ENCODE data around the gene LDB3. TPM values are rescaled to one million over a fixed set of nuclear protein-coding genes. Genes with fewer than 3 reads are reported as not detected.
A peak's percentile ranks its signal among the peaks of the same experiment; 100 is the strongest.

The LDB3 gene
- total RNA-seq, 6 donors from 2014 or later, result 0.67 to 2.1 (median 1.1) TPM

DNA sequence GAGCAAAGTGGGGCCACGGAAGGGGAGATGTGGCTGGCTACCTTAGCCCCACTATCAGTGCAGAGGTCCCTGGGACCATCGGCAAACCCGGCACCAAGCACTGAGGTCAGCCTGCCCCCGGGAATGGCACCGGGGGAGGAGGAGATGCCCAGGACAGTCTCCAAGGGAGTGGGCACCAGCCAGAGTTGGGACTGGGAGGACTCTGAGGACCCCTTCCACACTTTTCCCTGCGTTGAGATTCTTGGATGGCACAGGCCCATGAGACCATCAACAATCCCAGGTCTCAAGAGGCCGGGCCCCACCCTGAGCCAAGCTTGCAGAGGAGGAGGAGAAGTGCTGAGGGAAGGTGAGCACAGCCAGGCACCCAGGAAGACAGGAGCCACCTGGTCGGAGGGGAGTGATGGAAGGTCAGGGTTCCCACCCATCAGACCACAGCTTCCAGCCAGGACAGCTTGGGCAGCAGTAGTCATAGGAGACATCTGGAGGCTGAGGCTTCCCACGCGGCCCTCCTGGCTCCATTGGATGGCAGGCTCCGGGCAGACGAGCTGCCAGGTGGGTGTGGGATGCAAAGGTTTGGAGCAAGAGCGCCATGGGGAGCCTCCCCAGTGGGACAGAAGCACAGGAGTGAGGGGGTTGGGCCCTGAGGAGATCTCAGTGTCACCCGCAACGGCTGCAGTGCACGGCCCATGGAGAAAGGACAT, 16.5 kb upstream of the LDB3 start:
- Histone ChIP-seq H3K4me1 (peaks cover 5 to 13% (median 10%) of the 10 kb centered on the region in 4 donors), H3K9me3 (no peaks in the 10 kb centered on the region), H3K27ac (no peak overlapping the region), H3K27me3 (no peaks in the 10 kb centered on the region), H3K4me3 (no peak overlapping the region), H3K36me3 (no peaks in the 10 kb centered on the region)
- peak in 1 of 2 donors; percentile 17 for DNase-seq
- no peak for TF ChIP-seq POLR2AphosphoS5 (IDR thresholded peaks at IDR 0.05)
- TF ChIP-seq POLR2A (IDR thresholded peaks at IDR 0.05), result no peak
- no peak for TF ChIP-seq EP300 (IDR thresholded peaks at IDR 0.05)
- TF ChIP-seq, protein P1, sequence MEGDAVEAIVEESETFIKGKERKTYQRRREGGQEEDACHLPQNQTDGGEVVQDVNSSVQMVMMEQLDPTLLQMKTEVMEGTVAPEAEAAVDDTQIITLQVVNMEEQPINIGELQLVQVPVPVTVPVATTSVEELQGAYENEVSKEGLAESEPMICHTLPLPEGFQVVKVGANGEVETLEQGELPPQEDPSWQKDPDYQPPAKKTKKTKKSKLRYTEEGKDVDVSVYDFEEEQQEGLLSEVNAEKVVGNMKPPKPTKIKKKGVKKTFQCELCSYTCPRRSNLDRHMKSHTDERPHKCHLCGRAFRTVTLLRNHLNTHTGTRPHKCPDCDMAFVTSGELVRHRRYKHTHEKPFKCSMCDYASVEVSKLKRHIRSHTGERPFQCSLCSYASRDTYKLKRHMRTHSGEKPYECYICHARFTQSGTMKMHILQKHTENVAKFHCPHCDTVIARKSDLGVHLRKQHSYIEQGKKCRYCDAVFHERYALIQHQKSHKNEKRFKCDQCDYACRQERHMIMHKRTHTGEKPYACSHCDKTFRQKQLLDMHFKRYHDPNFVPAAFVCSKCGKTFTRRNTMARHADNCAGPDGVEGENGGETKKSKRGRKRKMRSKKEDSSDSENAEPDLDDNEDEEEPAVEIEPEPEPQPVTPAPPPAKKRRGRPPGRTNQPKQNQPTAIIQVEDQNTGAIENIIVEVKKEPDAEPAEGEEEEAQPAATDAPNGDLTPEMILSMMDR (IDR thresholded peaks at IDR 0.05), result no peak
- no peak for ATAC-seq (ENCODE audit: low FRiP score in 2 of 2)
- 85 to 91% methylated on average over 11 to 12 of the region's 16 CpGs for WGBS, 2 donors

DNA sequence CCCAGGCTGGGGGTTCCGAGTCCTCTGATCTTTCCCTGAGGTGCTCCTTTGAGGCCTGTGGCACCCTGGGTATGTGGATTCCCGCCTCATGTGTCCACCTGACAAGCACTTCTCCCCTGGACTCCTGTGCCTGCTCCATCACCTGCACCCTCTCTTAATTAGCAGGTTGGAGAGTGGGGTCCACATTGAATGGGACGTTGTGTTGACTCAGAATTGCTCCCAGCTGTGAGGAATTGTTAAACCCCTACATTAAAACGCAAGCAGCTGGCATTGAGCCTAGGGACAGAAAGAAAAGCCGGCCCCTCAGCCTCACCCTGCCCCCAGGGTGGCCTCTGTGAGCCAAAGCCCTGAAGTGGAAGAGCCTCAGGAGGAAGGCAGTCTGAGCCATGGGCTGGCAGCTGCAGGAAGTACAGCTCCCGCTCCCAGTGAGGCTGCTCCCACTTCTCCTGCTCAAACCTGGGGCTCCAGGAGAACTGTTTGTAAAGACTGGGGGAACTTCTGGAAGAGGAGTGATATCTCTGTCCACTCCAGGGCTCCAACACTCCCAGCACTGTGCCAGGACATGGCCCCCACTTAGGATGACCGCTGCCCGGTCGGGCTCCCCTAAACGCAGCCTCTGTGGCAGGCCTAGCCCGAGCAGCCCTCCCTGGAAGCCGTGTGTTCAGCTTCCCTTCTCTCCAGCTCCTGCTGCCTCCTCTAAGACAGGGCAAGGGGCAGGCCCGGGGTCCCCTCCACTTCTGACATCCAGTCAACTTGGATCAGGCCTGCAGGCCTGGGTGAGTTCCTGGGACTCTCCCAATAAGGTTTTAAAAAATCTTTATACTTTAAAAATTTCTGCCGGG, 15.7 kb upstream of the LDB3 start:
- Histone ChIP-seq H3K27ac (no peak overlapping the region), H3K27me3 (no peaks in the 10 kb centered on the region), H3K9me3 (no peaks in the 10 kb centered on the region), H3K36me3 (no peaks in the 10 kb centered on the region), H3K4me1 (peaks cover 5 to 13% (median 10%) of the 10 kb centered on the region in 4 donors), H3K4me3 (no peak overlapping the region)
- TF ChIP-seq, protein P1 (IDR thresholded peaks at IDR 0.05), result no peak
- TF ChIP-seq POLR2A (IDR thresholded peaks at IDR 0.05), result no peak
- no peak for TF ChIP-seq POLR2AphosphoS5 (IDR thresholded peaks at IDR 0.05)
- 62 to 70% methylated on average over 6 to 14 of the region's 14 CpGs for WGBS, 2 donors
- peak in 1 of 2 donors; percentile 15 for DNase-seq
- ATAC-seq (ENCODE audit: low FRiP score in 2 of 2), result no peak

DNA sequence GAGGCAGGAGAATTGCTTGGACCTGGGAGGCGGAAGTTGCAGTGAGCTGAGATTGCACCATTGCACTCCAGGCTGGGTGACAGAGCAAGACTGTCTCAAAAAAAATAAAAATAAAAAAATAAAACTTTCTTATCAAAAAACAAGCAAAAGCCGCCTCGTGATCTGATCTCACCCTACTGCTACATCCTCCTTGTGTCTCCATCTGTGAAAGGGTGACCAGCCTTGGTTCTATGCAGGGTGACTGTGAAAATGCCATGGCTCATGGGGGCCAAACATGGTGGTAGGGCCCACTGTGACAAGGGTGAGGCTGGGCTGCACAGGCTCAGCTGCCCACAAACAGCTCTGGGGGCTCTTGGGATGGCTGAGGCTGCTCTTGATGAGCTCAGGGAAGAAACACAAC, 14.9 kb upstream of the LDB3 start:
- TF ChIP-seq EP300 (IDR thresholded peaks at IDR 0.05), result no peak
- Histone ChIP-seq H3K27me3 (no peaks in the 10 kb centered on the region), H3K9me3 (no peaks in the 10 kb centered on the region), H3K27ac (no peak overlapping the region), H3K4me1 (peaks cover 5 to 13% (median 10%) of the 10 kb centered on the region in 4 donors), H3K36me3 (no peaks in the 10 kb centered on the region), H3K4me3 (no peak overlapping the region)
- ATAC-seq (ENCODE audit: low FRiP score in 2 of 2) (no peak), DNase-seq (peak in 1 of 2 donors; percentile 6)
- WGBS, 2 donors, result 83 to 94% methylated on average over 3 of the region's 3 CpGs

DNA sequence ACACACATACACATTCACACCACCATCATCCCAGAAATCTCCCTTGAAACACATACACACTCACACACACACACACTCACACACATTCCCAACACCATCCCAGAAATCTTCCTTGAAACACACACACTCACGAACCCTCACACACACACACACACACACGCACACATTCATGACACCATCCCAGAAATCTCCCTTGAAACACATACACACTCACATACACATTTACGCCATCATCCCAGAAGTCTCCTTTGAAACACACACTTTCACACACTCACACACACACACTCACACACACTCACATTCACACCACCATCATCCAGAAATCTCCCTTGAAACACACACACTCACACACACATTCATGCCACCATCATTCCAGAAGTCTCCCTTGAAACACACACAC, 14.3 kb upstream of the LDB3 start:
- DNase-seq (no peak), ATAC-seq (ENCODE audit: low FRiP score in 2 of 2) (no peak)
- 84 to 88% methylated on average over 3 of the region's 3 CpGs for WGBS, 2 donors
- H3K27me3 ChIP-seq, result no peaks in the 10 kb centered on the region
- H3K9me3 ChIP-seq, result no peaks in the 10 kb centered on the region
- peaks cover 5 to 9% (median 8%) of the 10 kb centered on the region in 4 donors for H3K4me1 ChIP-seq
- H3K4me3 ChIP-seq, result no peak overlapping the region
- H3K27ac ChIP-seq, result no peak overlapping the region
- H3K36me3 ChIP-seq, result no peaks in the 10 kb centered on the region
- TF ChIP-seq POLR2AphosphoS5 (IDR thresholded peaks at IDR 0.05) (no peak), EP300 (IDR thresholded peaks at IDR 0.05) (no peak), POLR2A (IDR thresholded peaks at IDR 0.05) (no peak)
- TF ChIP-seq, protein P1 (IDR thresholded peaks at IDR 0.05), result no peak

DNA sequence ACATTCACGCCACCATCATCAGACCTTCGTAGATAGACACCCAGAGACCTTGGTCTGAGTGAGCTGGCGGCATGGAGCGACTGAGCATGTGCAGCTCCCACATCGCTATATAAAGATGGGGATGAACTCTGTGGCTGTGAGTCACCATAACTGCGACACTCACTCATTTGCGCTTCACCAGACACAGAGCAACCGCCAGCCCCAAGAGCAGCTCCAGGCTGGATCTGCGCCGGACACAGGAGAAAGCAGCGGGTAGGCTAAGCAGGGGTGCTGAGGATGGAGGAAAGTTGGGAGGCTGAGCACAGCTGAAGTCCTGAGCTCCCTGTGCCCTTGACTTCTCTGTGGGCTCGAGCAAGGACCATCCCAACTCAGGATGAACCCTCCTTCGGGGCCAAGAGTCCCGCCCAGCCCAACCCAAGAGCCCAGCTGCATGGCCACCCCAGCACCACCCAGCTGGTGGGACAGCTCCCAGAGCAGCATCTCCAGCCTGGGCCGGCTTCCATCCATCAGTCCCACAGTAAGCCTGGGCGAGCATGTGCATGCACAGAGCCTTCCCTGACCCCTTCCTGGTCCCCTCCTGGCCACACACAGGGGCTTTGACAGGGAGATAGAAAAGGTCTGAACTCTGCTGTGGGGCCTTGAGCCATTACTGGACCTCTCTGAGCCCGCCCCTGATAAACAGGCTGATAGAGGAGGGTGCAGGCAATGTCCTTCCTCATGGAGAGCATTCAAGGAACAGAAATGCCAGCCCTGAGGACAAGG, 13.7 kb upstream of the LDB3 start, which contains the start of gene OPN4:
TSS of gene OPN4 (plus strand) at position 137 of the 762 bp plus-strand sequence. CDS start at position 374, 237 bp downstream.
- 92 to 93% methylated on average over 12 to 17 of the region's 17 CpGs for WGBS, 2 donors
- Histone ChIP-seq H3K9me3 (no peaks in the 10 kb centered on the region), H3K27ac (no peak within 1 kb of the TSS), H3K27me3 (no peaks in the 10 kb centered on the region), H3K4me3 (no peak within 1 kb of the TSS), H3K36me3 (no peaks in the 10 kb centered on the region), H3K4me1 (peaks cover 0 to 3% (median 2%) of the 10 kb centered on the region in 4 donors)
- no peak for DNase-seq
- TF ChIP-seq POLR2A (IDR thresholded peaks at IDR 0.05) (no peak), POLR2AphosphoS5 (IDR thresholded peaks at IDR 0.05) (no peak), EP300 (IDR thresholded peaks at IDR 0.05) (no peak)
- TF ChIP-seq, protein P1 (IDR thresholded peaks at IDR 0.05), result no peak
- no peak for ATAC-seq (ENCODE audit: low FRiP score in 2 of 2)

All from upper lobe of left lung (tissue), 6 donors.